PC-3 (cell line): ENCODE data around the gene PRKG2.

Experiments used
- EZH2 ChIP-seq: fragments of 300-600 bp; sonication (generic); IDR thresholded peaks from one replicate; pipeline ENCODE4 v1.6.1; 2017; ENCODE audit warnings: antibody characterized with exemption, mild to moderate bottlenecking, low read length; ENCODE audit not compliant: unreplicated experiment
- EZH2phosphoT487 ChIP-seq: fragments of 300-600 bp; sonication (generic); IDR thresholded peaks from 2 replicates; pipeline ENCODE4 v1.6.1; 2018; ENCODE audit warnings: mild to moderate bottlenecking, antibody characterized with exemption, low read length, borderline replicate concordance
- TF ChIP-seq, protein P1 (sequence below): fragments of 300-600 bp; sonication (generic); conservative IDR thresholded peaks from 2 replicates; pipeline ENCODE4 v1.5.1; 2017; ENCODE audit warnings: antibody characterized with exemption, low read depth, mild to moderate bottlenecking, low read length

DNA sequence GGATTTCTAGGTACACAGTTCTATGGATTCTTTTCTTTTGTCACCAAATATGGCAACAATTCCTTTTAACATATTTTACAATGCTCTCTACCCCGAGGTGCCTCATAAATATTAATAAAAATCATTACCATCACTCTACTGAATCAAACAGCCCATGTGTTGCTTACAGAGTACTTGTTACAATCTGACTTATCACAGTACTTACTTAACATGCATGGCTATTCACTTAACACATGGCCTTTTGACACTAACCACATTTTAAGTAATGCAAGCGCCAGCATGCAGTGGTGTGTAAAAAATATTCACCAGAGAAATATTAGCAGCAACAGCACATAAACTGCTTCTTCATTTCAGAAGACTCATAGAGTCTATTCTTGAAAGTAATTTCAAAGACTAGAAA is 119.6 kb downstream of the PRKG2 start:
- TF ChIP-seq, protein P1, sequence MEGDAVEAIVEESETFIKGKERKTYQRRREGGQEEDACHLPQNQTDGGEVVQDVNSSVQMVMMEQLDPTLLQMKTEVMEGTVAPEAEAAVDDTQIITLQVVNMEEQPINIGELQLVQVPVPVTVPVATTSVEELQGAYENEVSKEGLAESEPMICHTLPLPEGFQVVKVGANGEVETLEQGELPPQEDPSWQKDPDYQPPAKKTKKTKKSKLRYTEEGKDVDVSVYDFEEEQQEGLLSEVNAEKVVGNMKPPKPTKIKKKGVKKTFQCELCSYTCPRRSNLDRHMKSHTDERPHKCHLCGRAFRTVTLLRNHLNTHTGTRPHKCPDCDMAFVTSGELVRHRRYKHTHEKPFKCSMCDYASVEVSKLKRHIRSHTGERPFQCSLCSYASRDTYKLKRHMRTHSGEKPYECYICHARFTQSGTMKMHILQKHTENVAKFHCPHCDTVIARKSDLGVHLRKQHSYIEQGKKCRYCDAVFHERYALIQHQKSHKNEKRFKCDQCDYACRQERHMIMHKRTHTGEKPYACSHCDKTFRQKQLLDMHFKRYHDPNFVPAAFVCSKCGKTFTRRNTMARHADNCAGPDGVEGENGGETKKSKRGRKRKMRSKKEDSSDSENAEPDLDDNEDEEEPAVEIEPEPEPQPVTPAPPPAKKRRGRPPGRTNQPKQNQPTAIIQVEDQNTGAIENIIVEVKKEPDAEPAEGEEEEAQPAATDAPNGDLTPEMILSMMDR: no peak
- TF ChIP-seq EZH2: no peak
- no peak for TF ChIP-seq EZH2phosphoT487
